HTR-8/SVneo (cell line): ENCODE results near the gene COPA.
"Not testable (repeated sequence)": the region's sequence is repeated elsewhere in the genome, so short reads cannot be mapped to it uniquely, and the experiment has no call there.

Experiments
- DNase-seq: peaks from one replicate; pipeline ENCODE4 v3.0.0; 2011; ENCODE audit warnings: low spot score, mixed read lengths; ENCODE audit not compliant: insufficient read length
- FAIRE-seq: peaks from 2 replicates; lab custom pipeline; 2011; peaks lifted over from hg19 to GRCh38; lab: Jason Lieb, UNC

COPA gene

DNA sequence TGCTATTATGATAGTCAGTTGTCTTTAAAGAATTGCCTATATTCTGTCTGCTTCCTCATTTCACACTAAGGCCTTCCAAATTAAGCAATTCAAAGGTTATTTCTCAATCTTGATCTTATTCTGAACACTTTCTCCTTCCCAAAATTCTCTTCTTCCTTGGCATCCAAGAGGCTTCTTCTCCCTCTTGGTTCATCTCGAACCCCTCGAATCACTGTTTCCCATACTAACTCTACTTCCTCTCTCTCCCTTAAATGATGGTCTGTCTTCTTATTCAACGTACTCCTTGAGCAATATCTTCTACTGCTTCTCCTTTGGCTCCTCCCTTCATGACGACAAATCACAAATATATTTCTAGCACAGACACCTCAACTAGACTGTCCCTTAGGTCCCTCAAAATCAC, 4.5 kb downstream of the COPA start:
- no peak for FAIRE-seq
- DNase-seq, result no peak

DNA sequence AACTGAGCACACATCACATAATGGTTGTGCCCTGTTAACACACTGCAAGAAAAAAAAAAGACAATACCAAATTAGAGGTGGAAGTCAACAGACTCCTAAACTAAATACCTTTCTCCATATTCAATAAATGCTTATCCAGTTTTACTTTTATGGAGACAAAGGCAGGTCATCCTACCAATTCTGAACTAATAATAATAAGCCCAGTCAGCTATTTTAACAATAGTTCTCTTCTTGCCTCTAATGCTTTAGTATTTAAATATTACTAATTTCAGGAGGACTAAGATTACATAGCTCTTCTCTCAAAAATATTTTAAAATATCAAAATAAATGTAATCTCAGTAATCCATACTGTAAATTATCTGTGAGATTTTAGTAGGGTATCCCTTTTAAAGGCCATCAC, 10.5 kb downstream of the COPA start:
- DNase-seq (no peak), FAIRE-seq (no peak)

DNA sequence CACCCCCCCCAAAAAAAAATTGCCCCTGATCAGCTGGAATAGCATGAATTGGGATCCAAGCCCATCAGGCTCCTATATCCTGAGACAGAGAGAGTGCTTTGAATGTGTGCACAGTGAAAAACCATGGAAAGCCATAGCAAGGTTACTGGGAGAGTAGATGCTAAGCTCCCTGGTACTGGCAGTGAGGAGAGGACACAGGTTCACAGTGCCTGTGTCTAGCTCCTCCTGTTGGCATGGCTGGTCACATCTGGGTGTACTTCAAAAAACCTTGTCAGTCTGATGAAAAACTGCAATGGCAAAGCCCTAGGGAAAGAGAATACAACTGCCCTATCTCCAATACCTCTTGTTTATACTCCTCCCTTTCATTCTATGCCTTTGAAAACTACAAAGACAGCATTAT, 12.9 kb downstream of the COPA start:
- no peak for FAIRE-seq
- DNase-seq, result no peak

DNA sequence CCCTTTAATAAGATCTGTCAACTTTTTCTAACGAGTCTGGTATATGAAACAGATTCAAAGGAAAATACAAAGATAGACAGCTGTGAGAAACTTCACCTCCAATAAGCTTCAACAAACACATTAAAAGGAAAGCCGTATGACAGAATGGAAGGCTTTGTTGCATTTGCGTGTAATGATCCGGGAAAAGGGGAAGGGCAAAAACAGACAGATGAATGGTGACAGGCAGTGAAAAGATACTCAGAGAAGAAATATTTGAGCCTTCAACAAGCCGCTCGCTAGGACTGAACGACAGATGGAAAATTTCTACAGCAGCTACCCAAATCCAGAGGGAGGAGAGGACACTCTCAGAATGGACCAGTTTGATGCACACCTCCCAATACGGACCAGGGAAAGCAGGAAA, 14.9 kb downstream of the COPA start:
- DNase-seq (no peak), FAIRE-seq (no peak)

DNA sequence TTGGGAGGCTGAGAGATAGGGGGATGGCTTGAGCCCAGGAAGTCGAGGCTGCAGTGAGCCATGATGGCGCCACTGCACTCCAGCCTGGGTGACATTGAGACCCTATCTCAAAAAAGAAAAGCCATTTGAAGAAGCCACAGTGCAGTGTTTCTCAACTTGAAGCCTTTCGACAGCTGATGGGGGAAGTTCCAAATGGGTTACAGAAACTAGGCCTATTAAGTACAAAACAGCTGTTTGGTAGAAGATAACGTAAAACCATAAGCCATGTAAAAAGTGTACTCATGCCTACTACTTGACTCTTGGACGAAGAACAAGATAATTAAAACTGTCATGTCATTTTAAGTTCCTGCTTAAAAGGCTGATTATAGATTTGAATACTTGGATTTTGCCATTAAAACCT, 16.6 kb downstream of the COPA start:
- DNase-seq (no peak), FAIRE-seq (no peak)

DNA sequence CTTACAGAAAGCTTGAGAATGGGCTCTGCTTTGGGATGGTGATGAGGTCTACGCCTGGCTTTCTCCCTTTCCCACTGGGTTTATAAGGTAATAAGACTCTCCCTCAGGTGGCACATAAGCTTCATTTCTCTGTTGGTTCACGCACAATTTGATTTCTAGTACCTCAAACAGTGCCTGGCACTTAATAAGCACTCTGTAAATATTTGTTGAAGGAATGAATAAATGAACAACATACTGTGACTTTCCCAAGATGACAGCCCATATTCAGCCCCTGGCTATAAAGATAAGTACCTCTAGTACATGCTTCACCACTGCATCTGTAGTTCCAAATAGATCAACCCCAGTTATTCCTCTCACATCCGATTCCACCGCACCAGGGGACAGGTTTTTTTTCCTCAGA, 17.8 kb downstream of the COPA start:
- no peak for DNase-seq
- no peak for FAIRE-seq

DNA sequence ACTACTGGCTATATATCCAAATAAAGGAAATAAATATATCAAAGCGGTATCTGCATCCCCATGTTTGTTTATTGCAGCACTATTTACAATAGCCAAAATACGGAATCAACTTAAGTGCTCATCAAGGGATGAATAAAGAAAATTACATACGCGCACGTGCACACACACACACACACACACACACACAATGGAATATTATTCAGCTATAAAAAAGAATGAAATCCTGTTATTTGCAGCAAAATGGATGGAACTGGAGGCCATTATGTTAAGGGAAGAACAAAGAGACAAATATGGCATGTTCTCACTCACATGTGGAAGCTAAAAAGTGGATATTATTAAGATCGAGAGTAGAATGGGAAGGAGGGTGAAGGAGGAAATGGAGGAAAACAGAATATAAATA, 20.2 kb downstream of the COPA start:
- DNase-seq, result no peak
- no peak for FAIRE-seq

DNA sequence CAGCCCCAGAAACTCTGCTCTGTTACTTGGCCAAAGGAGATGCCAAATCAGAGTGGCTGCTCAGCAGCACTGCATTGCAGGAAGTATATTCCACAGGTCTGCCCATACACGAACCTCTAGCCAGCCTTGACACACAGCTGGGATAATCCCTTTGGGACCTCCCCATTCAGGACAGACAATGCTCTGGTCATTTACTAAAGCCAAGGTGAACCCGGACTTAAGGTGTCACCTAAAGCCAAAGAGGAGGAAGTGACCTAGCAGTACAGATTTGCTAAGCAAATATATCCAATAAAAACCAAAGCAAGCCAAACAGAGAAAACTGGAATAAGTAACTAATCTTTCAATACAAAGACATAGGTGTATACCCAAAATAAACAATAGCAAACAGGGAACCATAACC, 27.7 kb downstream of the COPA start:
- no peak for DNase-seq
- no peak for FAIRE-seq

DNA sequence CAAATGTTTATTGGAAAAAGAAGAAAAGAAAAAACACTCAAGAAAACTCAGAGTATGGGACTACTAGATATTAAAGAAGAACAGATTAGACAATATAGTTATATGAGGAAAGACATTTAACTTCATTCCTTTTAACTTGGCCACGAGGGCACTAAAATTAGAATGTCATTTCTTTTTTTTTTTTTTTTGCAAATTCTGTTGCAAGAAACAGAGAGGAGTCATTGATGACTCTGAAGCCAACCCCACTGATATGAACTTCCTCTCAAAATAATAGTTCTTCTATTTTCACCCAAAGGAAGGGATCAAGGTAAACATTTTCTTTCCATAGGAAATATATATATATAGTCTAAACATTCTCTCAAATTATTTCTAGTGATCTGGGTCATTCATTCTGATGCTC, 33.5 kb downstream of the COPA start:
- FAIRE-seq, result no peak
- DNase-seq, result no peak

DNA sequence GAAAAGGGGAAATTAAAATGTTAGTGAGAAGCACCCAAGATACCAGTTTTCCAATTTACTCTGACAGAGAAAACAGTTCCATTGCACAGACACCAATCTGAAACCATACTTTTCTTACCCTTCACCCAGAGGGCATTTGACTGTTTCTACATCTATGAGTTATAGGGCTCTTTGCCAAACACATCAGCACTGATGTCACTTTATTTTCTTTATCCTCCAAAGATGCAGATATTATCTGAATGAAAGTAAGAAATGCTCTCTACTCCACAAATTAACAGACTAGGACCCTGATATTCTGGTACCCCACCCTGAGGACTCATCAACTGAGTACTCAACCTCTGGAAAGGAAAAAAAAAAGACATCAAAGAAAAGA, 33.9 kb downstream of the COPA start:
- no peak for FAIRE-seq
- DNase-seq, result no peak

DNA sequence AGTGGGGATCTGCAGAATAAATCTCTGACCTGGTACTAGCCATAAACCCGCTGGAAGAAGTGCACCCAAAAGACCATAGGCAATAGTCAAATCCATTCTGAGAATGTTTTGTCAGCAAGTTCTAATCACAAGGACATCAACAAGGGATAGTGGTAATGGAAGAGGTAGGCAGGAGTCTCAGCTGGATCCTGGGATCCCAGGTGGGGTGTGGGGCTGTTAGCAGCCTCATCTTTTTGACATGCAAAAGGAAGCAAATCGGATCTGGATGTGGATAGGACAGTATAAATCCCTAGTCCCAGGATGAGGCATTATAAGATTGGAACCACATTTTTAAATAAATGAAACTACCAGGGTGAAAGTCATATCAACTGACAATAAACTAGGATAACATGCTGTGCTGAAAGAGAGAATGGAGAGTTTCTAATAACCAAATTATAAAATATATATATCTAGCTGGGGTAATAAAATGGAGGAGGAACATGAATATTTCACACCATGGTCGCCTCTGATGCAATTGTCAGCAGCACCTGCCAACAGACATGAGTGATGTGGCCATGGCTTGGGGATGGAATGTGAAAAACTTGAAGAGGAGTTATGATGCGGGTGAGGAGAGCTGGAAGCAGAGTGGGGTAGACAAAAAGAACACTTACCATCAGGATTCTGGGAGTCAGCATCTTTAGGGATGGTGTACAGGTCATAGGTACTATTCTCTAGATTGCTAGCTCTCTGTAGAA, 34.4 kb downstream of the COPA start:
- FAIRE-seq (no peak), DNase-seq (no peak)

DNA sequence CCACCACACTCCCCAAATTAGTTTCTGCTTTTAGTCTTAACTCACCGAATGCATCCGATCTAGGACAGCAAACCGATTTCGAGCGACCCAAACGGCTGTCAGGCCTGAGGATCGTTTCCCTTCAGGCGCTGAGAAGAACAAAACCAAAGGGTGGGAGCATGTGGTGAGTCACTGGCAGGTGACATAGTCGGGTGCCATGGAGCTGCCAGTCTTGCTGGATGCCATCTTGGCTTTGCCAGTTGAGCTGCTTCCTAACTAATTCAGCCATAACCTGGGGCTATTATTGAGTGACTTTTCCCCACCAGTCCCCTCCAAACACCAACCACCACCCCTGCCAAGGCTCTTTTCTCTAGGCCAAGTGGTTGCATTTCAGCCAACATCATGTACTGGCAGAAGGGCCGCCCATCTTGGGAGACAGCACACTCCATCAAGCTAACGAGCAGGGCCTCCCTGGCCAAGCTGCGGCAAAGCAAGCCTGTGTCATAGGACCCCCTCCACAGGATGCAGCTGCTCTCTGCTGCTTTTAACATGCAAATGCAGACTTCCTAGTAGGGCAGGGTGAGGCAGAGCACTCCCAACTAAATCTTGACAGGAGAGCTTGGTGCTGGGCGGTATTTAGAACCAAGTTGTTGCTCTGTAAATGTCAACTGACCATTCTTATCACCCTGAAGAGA, 35.8 kb downstream of the COPA start:
- no peak for FAIRE-seq
- DNase-seq, result no peak

DNA sequence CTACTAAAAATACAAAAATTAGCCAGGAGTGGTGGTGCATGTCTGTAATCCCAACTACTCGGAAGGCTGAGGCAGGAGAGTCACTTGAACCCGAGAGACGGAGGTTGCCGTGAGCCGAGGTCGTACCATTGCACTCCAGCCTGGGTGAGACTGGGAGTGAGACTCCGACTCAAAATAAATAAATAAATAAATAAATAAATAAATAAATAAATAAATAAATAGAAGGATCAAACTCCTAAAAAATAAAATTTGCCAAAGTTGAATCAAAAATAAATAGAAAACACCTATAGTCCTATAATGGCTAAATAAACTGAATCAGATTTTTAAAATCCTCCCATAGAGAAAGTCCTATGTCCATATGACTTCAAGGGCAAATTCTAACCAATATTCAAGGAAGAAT, 42.9 kb downstream of the COPA start:
- DNase-seq, result no peak
- FAIRE-seq, result no peak

DNA sequence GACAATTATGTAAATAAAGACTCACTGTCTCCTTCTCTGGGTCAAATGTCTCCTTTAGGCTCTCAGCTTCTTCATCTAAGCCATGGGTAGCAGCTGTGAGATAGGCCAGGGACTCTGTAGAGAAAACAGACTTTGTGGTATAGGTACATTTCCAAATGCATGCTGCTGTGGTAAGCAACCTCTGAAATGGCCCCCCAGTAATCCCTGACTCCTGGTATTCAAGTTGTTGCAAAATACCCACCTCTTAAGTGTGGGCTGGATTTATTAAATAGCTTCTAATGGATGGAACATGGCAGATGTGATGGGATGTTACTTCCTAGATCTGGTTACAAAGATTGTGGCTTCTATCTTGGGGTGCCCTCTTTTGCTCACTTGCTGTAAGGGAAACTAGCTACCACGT, 47.0 kb downstream of the COPA start:
- FAIRE-seq (no peak), DNase-seq (no peak)

DNA sequence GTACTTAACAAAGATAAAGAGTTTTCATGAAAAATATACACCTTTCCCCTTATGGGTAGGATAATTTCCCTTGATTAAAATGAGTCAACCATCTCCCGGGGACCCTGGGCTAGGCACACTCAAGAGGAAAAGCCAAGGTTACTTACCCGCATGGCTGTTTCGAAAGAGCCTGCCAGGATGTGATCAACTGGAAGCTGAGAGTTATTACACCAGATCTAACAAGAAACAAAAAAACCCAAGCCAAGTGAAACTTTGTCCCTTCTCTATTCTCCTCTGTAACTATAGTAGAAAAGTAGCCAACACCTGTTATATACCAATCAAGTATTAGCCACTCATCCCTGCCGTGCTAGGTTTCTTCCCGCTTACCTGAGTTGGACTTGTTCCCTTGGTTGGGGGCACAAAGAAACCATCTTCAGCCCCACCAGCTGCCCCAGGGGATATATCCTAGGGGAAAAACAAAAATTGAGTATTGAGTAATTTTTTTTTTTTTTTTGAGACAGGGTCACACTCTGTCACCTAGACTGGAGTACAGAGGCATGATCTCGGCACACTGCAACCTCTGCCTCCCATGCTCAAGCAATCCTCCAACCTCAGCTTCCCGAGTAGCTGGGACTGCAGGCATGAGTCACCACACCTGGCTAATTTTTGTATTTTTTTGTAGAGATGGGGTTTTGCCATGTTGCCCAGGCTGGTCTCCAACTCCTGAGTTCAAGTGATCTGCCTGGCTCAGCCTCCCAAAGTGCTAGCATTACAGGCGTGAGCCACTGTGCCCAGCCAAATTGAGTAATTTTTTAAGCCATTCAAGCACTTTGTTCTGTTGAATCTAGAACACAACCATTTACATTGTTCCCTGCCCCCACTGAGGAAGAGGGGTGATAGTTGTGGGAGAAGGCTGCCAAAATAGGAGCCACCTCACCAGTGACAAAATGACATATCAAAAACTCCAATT, 49.8 kb downstream of the COPA start:
- no peak for FAIRE-seq
- no peak for DNase-seq

DNA sequence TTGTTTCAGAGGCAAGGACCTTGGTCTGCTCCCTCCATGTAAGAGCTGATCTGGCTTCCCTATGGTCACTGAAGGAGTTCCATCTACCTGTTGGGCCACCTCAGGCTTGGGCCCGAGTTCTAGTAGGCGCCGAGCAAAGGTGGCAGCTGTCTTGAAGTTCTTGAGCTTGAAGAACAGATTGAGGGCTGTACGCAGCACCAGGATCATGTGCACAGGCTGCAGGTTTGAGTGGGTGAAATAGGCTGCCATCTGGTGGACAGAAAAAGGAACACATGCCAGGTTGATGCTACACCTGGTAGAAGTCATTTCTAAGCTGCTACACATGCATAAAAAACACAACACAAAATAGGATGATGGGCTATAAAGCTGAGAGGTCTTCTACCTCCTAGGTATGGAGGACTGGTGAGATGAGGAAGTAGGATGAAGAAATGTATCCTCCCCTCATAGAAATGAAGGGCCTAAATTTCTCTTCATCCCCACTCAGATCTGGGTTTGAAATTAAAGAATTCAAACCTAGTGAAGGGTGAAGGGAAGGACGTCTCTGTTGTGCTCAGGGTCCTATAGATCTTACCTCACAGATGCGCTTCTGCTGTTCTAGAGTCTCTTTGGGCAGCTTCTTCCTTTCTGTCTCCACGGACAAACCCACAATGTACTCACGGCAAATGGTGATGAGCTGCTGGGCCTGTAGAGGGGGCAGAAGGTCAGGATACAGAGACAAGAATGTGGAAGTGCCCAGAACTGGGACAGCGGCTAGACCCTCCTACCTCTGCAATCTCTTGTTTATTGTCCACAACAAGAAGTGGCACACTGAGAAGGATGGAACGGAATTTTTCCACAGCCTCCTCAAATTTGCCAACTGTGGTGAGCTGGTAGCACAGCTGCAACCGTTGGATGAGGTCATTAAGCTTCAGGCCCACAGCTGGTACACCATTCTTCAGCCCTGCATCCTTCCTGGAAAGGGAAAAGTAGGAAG, 51.5 kb downstream of the COPA start:
- peak; percentile 44 for DNase-seq
- no peak for FAIRE-seq

DNA sequence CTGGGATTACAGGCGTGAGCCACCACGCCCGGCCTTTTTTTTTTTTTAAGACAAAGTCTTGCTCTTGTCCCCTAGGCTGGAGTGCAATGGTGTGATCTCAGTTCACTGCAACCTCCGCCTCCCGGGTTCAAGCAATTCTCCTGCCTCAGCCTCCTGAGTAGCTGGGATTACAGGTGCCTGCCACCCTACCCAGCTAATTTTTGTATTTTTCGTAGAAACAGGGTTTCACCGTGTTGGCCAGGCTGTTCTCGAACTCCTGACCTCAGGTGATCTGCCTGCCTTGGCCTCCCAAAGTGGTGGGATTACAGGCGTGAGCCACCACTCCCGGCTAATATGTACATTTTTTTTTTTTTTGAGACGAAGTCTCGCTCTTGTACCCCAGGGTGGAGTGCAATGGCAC, 55.3 kb downstream of the COPA start:
- not testable (repeated sequence) for FAIRE-seq, DNase-seq

DNA sequence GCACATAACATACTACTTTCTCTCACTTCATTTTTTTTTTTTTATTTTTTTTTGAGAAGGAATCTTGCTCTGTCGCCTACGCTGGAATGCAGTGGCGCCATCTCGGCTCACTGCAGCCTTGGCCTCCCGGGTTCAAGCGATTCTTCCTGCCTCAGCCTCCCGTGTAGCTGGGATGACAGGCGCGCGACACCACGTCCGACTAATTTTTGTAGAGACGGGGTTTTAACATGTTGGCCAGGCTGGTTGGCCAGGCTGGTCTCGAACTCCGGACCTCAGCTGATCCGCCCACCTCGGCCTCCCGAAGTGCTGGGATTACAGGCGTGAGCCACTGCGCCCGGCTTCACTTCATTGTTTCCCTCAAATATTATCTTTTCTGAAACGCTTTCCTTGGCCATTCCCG, 57.5 kb downstream of the COPA start:
- FAIRE-seq, result no peak
- no peak for DNase-seq

DNA sequence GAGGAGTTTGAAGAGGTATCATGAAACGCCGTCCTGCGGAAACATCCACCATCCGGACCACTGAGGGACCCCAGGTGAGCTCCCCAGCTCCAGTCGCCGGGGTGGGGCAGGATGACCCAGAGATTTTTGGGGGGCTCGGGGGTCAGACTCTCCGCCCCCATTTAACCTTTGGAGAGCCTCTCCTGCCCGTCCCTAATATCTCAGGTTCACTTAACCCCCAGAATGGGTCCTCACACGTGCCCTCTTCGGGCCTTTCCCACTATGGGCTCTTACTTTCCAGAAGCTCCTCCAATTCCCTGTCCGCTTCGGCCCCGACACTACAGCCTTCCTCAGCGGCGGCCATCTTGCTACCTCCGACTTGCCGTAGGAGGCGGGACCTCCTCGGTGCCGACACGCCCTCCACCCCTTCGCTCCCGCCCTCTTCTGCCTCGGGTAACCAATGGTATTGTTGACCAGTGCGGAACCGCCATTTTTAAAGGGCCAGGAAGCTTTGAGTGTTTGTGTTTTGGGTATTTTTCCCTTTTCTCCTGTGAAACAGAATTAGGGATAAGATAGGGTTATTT, 58.2 kb downstream of the COPA start, which contains the start of gene PEX19:
Gene PEX19, minus strand, starts transcription at position 352 of the 563 bp plus-strand sequence. Its CDS starts 9 bp downstream, at position 343.
- DNase-seq (peak; percentile 88), FAIRE-seq (peak; percentile 71)
